HEK293 (cell line): ENCODE data around the gene MX1.

Experiments
- CTCF ChIA-PET: fragments of 350-600 bp; formaldehyde crosslinking; extraction: SDS; loops from one replicate; lab custom pipeline; 2021; ENCODE audit warnings: antibody characterized with exemption; lab: Yijun Ruan, JAX
- POLR2A ChIA-PET: fragments of 300-600 bp; formaldehyde crosslinking; extraction: SDS; loops from one replicate; lab custom pipeline; 2020; ENCODE audit warnings: antibody characterized with exemption, inconsistent platforms; lab: Yijun Ruan, JAX
- H3K27ac ChIP-seq: fragments of 200-500 bp; sonication (Bioruptor generic); 2 replicates; pipeline ENCODE4 v1.5.1; 2014; ENCODE audit warnings: low read depth, low read length, control low read depth, inconsistent platforms; ENCODE audit errors: extremely low read depth
- H3K36me3 ChIP-seq, 2 experiments: fragments of 200-500 bp in 1 of 2; sonication (Bioruptor generic) in 1 of 2; 1 replicate in 1 of 2; 2 replicates in 1 of 2; pipeline ENCODE4 v1.5.1; 2014 to 2017; ENCODE audit warnings: inconsistent platforms in 2 of 2, low read length in 2 of 2; ENCODE audit not compliant: control insufficient read depth in 2 of 2, insufficient read depth in 1 of 2
- H3K4me1 ChIP-seq: fragments of 200-500 bp; sonication (Bioruptor generic); 2 replicates; pipeline ENCODE4 v1.5.1; 2014; ENCODE audit warnings: mild to moderate bottlenecking, low read length, inconsistent platforms; ENCODE audit not compliant: control insufficient read depth, insufficient read depth
- H3K4me3 ChIP-seq: 2 replicates; pipeline ENCODE4 v1.5.1; 2011; ENCODE audit warnings: low read depth, mild to moderate bottlenecking, control low read depth, low read length, moderate library complexity
- H3K9me3 ChIP-seq: fragments of 200-500 bp; sonication (Bioruptor generic); 2 replicates; pipeline ENCODE4 v1.5.1; 2014; ENCODE audit warnings: low read depth, low read length, inconsistent platforms; ENCODE audit not compliant: control insufficient read depth, insufficient read depth
- ELK4 ChIP-seq: IDR thresholded peaks from 2 replicates; pipeline ENCODE4 v1.6.1; 2011; ENCODE audit warnings: mild to moderate bottlenecking, low read depth, low read length, borderline replicate concordance
- GFI1B ChIP-seq: fragments of 450-650 bp; formaldehyde crosslinking; IDR thresholded peaks from 2 replicates; pipeline ENCODE4 v1.5.1; 2016; ENCODE audit warnings: missing biosample characterization, missing genetic modification characterization
- KLF7 ChIP-seq: fragments of 450-650 bp; formaldehyde crosslinking; IDR thresholded peaks from 2 replicates; pipeline ENCODE4 v1.5.1; 2016; ENCODE audit warnings: missing biosample characterization, missing genetic modification characterization, borderline replicate concordance
- MEIS1 ChIP-seq: sonication (generic); formaldehyde crosslinking; IDR thresholded peaks from 2 replicates; pipeline ENCODE4 v1.8.1; 2022; ENCODE audit warnings: missing genetic modification reagents, mild to moderate bottlenecking, borderline replicate concordance
- PRDM4 ChIP-seq: fragments of 450-650 bp; formaldehyde crosslinking; IDR thresholded peaks from 2 replicates; pipeline ENCODE4 v1.5.1; 2017; ENCODE audit warnings: missing biosample characterization, missing genetic modification characterization
- ZFP3 ChIP-seq: fragments of 450-650 bp; formaldehyde crosslinking; IDR thresholded peaks from 2 replicates; pipeline ENCODE4 v1.5.1; 2016; ENCODE audit warnings: low read depth, missing biosample characterization, missing genetic modification characterization
- ZNF140 ChIP-seq: fragments of 450-650 bp; formaldehyde crosslinking; IDR thresholded peaks from 2 replicates; pipeline ENCODE4 v1.5.1; 2016; ENCODE audit warnings: missing biosample characterization, missing genetic modification characterization
- ZNF292 ChIP-seq: fragments of 450-650 bp; formaldehyde crosslinking; IDR thresholded peaks from 2 replicates; pipeline ENCODE4 v1.5.1; 2016; ENCODE audit warnings: low read depth, missing biosample characterization, missing genetic modification characterization, borderline replicate concordance
- ZNF362 ChIP-seq: fragments of 450-650 bp; formaldehyde crosslinking; IDR thresholded peaks from 2 replicates; pipeline ENCODE4 v1.5.1; 2016; ENCODE audit warnings: missing biosample characterization, missing genetic modification characterization
- ZNF391 ChIP-seq: fragments of 450-650 bp; formaldehyde crosslinking; IDR thresholded peaks from 2 replicates; pipeline ENCODE4 v1.5.1; 2016; ENCODE audit warnings: low read depth, missing biosample characterization, missing genetic modification characterization, borderline replicate concordance
- ZNF433 ChIP-seq: fragments of 450-650 bp; formaldehyde crosslinking; IDR thresholded peaks from 2 replicates; pipeline ENCODE4 v1.5.1; 2016; ENCODE audit warnings: missing biosample characterization, missing genetic modification characterization, low read depth
- TF ChIP-seq, protein P1 (sequence below): fragments of 450-650 bp; formaldehyde crosslinking; IDR thresholded peaks from 2 replicates; pipeline ENCODE4 v1.5.1; 2017; ENCODE audit warnings: missing biosample characterization, missing genetic modification characterization
- TF ChIP-seq, protein P2 (sequence below): fragments of 450-650 bp; formaldehyde crosslinking; IDR thresholded peaks from 2 replicates; pipeline ENCODE4 v1.5.1; 2016; ENCODE audit warnings: missing biosample characterization, missing genetic modification characterization

MX1 gene

DNA sequence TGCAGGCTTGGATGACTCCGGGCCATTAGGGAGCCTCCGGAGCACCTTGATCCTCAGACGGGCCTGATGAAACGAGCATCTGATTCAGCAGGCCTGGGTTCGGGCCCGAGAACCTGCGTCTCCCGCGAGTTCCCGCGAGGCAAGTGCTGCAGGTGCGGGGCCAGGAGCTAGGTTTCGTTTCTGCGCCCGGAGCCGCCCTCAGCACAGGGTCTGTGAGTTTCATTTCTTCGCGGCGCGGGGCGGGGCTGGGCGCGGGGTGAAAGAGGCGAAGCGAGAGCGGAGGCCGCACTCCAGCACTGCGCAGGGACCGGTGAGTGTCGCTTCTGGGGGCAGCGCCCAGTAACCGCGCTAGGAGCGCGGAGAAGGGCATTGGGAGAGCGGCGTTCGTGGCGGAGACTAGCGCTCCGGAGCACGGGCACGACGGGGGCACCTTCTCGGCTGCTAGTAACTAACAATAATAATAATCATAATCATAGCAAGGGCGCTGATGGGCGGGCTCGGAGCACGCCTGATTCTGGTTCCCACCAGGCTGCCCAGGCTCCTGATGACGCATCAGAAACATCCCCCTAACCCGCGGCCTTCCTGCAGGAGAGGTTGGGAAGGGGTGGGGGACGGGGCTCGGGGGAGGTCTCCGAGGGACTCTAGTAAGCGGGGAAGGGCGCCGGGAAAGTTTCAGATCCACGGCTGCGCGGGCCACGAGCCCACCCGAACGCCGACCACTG, at the start of gene MX1:
TSS of gene MX1 (plus strand) at position 286 of the 722 bp plus-strand sequence. CDS start 5,832 bp downstream, outside the sequence.
- Histone ChIP-seq H3K4me3 (no peak within 1 kb of the TSS), H3K27ac (no peak within 1 kb of the TSS), H3K36me3 (no peaks in the 10 kb centered on the region), H3K4me1 (no peaks in the 10 kb centered on the region), H3K9me3 (no peaks in the 10 kb centered on the region)
- ChIA-PET POLR2A (no interaction called here), CTCF (interaction anchor here (1.5 kb wide), 1 partner anchor 9 kb away, joined by 3 read pairs; no protein-coding TSS in a partner anchor)
- TF ChIP-seq KLF7 = no peak
- no peak for TF ChIP-seq ELK4
- no peak for TF ChIP-seq ZNF362
- TF ChIP-seq GFI1B = no peak
- no peak for TF ChIP-seq PRDM4
- no peak for TF ChIP-seq ZNF433 (tag by site-specific recombination)
- TF ChIP-seq ZNF391 (tag by site-specific recombination) = no peak

GRCh38 chr21:41377715-41378114, 48.3 kb upstream of the MX1 start:
- TF ChIP-seq, protein P1, sequence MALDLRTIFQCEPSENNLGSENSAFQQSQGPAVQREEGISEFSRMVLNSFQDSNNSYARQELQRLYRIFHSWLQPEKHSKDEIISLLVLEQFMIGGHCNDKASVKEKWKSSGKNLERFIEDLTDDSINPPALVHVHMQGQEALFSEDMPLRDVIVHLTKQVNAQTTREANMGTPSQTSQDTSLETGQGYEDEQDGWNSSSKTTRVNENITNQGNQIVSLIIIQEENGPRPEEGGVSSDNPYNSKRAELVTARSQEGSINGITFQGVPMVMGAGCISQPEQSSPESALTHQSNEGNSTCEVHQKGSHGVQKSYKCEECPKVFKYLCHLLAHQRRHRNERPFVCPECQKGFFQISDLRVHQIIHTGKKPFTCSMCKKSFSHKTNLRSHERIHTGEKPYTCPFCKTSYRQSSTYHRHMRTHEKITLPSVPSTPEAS (tag by site-specific recombination) = no peak
- no peak for TF ChIP-seq ZNF292 (tag by site-specific recombination)
- TF ChIP-seq ZFP3 (tag by site-specific recombination) = no peak
- TF ChIP-seq, all 188 proteins: peak for 0
- Histone ChIP-seq H3K36me3 (no peaks in the 10 kb centered on the region), H3K27ac (no peak overlapping the region), H3K4me3 (no peak overlapping the region), H3K4me1 (no peaks in the 10 kb centered on the region), H3K9me3 (no peaks in the 10 kb centered on the region)
- ChIA-PET CTCF (no interaction called here), POLR2A (no interaction called here)

DNA sequence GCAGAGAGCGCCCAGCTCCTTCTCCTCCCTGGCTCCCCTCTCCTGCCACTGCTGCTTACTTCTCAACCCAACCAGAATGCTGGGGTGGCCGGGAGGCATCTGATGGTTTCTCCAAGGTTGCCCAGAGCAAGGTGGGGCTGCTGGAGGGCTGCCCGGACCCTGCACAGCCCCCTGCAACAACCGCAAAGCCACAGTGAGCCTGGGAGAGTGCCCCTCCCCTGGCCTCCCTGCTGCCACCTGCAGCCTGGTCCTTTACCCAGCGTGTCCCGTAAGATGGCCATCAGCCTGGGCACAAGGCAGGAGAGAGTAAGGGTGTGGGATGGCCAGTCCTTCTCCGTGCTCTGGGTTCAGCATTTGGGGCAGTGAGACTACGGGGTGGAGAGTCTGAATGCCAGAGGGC, 47.2 kb upstream of the MX1 start:
- Histone ChIP-seq H3K4me1 (no peaks in the 10 kb centered on the region), H3K4me3 (no peak overlapping the region), H3K9me3 (no peaks in the 10 kb centered on the region), H3K27ac (no peak overlapping the region), H3K36me3 (no peaks in the 10 kb centered on the region)
- ChIA-PET POLR2A (no interaction called here), CTCF (no interaction called here)
- no peak for TF ChIP-seq ZNF140 (tag by site-specific recombination)
- TF ChIP-seq MEIS1 (CRISPR knock-in tag) = no peak
- TF ChIP-seq, protein P2, sequence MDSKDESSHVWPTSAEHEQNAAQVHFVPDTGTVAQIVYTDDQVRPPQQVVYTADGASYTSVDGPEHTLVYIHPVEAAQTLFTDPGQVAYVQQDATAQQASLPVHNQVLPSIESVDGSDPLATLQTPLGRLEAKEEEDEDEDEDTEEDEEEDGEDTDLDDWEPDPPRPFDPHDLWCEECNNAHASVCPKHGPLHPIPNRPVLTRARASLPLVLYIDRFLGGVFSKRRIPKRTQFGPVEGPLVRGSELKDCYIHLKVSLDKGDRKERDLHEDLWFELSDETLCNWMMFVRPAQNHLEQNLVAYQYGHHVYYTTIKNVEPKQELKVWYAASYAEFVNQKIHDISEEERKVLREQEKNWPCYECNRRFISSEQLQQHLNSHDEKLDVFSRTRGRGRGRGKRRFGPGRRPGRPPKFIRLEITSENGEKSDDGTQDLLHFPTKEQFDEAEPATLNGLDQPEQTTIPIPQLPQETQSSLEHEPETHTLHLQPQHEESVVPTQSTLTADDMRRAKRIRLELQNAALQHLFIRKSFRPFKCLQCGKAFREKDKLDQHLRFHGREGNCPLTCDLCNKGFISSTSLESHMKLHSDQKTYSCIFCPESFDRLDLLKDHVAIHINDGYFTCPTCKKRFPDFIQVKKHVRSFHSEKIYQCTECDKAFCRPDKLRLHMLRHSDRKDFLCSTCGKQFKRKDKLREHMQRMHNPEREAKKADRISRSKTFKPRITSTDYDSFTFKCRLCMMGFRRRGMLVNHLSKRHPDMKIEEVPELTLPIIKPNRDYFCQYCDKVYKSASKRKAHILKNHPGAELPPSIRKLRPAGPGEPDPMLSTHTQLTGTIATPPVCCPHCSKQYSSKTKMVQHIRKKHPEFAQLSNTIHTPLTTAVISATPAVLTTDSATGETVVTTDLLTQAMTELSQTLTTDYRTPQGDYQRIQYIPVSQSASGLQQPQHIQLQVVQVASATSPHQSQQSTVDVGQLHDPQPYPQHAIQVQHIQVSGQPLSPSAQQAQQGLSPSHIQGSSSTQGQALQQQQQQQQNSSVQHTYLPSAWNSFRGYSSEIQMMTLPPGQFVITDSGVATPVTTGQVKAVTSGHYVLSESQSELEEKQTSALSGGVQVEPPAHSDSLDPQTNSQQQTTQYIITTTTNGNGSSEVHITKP = no peak
